Right atrium auricular region (tissue), 2 donors: ENCODE results near the gene DUSP5. TPM values are rescaled to one million over a fixed set of nuclear protein-coding genes. Genes with fewer than 3 reads are reported as not detected.

Experiments used
- DNase-seq: peaks from one replicate; pipeline ENCODE4 v3.0.0-alpha.2; 2019; ENCODE audit warnings: low spot score
- H3K27ac ChIP-seq, 2 donors: fragments of 200-600 bp; sonication (generic); 1 replicate in 1 of 2; 2 replicates in 1 of 2; pipeline ENCODE4 v1.5.1; 2016 to 2019
- H3K27me3 ChIP-seq, 2 donors: fragments of 200-600 bp; sonication (generic); one replicate each; pipeline versions ENCODE4 v1.5.1 to v1.6.0; 2017 to 2019
- H3K36me3 ChIP-seq: fragments of 200-600 bp; sonication (generic); one replicate; pipeline ENCODE4 v1.5.1; 2016
- H3K4me1 ChIP-seq, 2 donors: fragments of 200-600 bp; sonication (generic); one replicate each; pipeline versions ENCODE4 v1.5.1 to v1.6.0; 2017 to 2019
- H3K4me3 ChIP-seq, 2 donors: fragments of 200-600 bp; sonication (generic); 1 replicate in 1 of 2; 2 replicates in 1 of 2; pipeline ENCODE4 v1.5.1; 2017 to 2019; ENCODE audit warnings: mild to moderate bottlenecking in 1 of 2, moderate library complexity in 1 of 2
- H3K9me3 ChIP-seq, 2 donors: fragments of 200-600 bp; sonication (generic); one replicate each; pipeline ENCODE4 v1.5.1; 2019
- CTCF ChIP-seq, 2 donors: fragments of 200-600 bp; sonication (generic); IDR thresholded peaks; one replicate each; pipeline ENCODE4 v1.5.1; 2019; ENCODE audit warnings: antibody characterized with exemption in 2 of 2
- total RNA-seq, 2 donors: library from RNA; depleted of rRNA; stranded (reverse); fragments of >200 nt; gene quantifications; one replicate each; pipeline ENCODE4 v1.1.0, GENCODE V29; 2016

Gene DUSP5
- total RNA-seq, 2 donors from 2014 or later: 17.8 to 28.4 TPM

- no peaks in the 10 kb centered on the region for H3K4me1 ChIP-seq
- TF ChIP-seq CTCF (IDR thresholded peaks at IDR 0.05): no peak
Measured at GRCh38 chr10:110483633-110484032, 14.1 kb upstream of the DUSP5 start.

GRCh38 chr10:110485541-110485940 is 12.2 kb upstream of the DUSP5 start:
- no peaks in the 10 kb centered on the region for H3K9me3 ChIP-seq
- no peaks in the 10 kb centered on the region for H3K27me3 ChIP-seq
- H3K4me1 ChIP-seq: no peaks in the 10 kb centered on the region
- no peak overlapping the region for H3K27ac ChIP-seq
- H3K36me3 ChIP-seq: no peaks in the 10 kb centered on the region
- DNase-seq: no peak
- TF ChIP-seq CTCF (IDR thresholded peaks at IDR 0.05): no peak
- no peak overlapping the region for H3K4me3 ChIP-seq

More at GRCh38 chr10:110483633-110484032, 14.1 kb upstream of the DUSP5 start:
- H3K4me3 ChIP-seq: no peak overlapping the region
- no peak overlapping the region for H3K27ac ChIP-seq
- H3K27me3 ChIP-seq: no peaks in the 10 kb centered on the region
- no peaks in the 10 kb centered on the region for H3K9me3 ChIP-seq
- no peaks in the 10 kb centered on the region for H3K36me3 ChIP-seq
- no peak for DNase-seq

GRCh38 chr10:110486680-110487410 is 10.9 kb upstream of the DUSP5 start:
- H3K27ac ChIP-seq: no peak overlapping the region
- no peaks in the 10 kb centered on the region for H3K9me3 ChIP-seq
- no peak for TF ChIP-seq CTCF (IDR thresholded peaks at IDR 0.05)
- H3K27me3 ChIP-seq: no peaks in the 10 kb centered on the region
- H3K36me3 ChIP-seq: no peaks in the 10 kb centered on the region
- no peak for DNase-seq
- no peaks in the 10 kb centered on the region for H3K4me1 ChIP-seq
- no peak overlapping the region for H3K4me3 ChIP-seq

- no peaks in the 10 kb centered on the region for H3K27me3 ChIP-seq
Measured at GRCh38 chr10:110487411-110488331, 10.0 kb upstream of the DUSP5 start.

GRCh38 chr10:110488332-110488681 is 9.4 kb upstream of the DUSP5 start:
- H3K9me3 ChIP-seq: no peaks in the 10 kb centered on the region
- DNase-seq: no peak
- no peak for TF ChIP-seq CTCF (IDR thresholded peaks at IDR 0.05)
- H3K4me3 ChIP-seq: no peak overlapping the region
- no peaks in the 10 kb centered on the region for H3K27me3 ChIP-seq
- no peak overlapping the region for H3K27ac ChIP-seq
- no peaks in the 10 kb centered on the region for H3K4me1 ChIP-seq
- H3K36me3 ChIP-seq: no peaks in the 10 kb centered on the region

More at GRCh38 chr10:110487411-110488331, 10.0 kb upstream of the DUSP5 start:
- H3K36me3 ChIP-seq: no peaks in the 10 kb centered on the region
- DNase-seq: no peak
- TF ChIP-seq CTCF (IDR thresholded peaks at IDR 0.05): no peak
- H3K4me3 ChIP-seq: no peak overlapping the region
- no peak overlapping the region for H3K27ac ChIP-seq
- H3K4me1 ChIP-seq: no peaks in the 10 kb centered on the region
- H3K9me3 ChIP-seq: no peaks in the 10 kb centered on the region
